ENCODE results near the gene LY6G6D. TPM values are rescaled to one million over a fixed set of nuclear protein-coding genes. Genes with fewer than 3 reads are reported as not detected.

The LY6G6D gene
- total RNA-seq, 4 donors from 2014 or later = not detected

- DNase-seq (ENCODE audit: low spot score in 2 of 2) = no peak
- H3K4me1 ChIP-seq = peaks cover 0 to 23% (median 11%) of the 10 kb centered on the region in 4 donors
- no peaks in the 10 kb centered on the region for H3K9me3 ChIP-seq
- no peak within 1 kb of the TSS for H3K27ac ChIP-seq
- WGBS, 2 donors = 64 to 75% methylated on average over 36 to 46 of the region's 46 CpGs
- TF ChIP-seq POLR2A (IDR thresholded peaks at IDR 0.05) (no peak), EP300 (IDR thresholded peaks at IDR 0.05) (no peak), CTCF (IDR thresholded peaks at IDR 0.05) (no peak)
- H3K36me3 ChIP-seq = peaks cover 0 to 31% (median 0%) of the 10 kb centered on the region in 3 donors
- no peaks in the 10 kb centered on the region for H3K27me3 ChIP-seq
- H3K4me3 ChIP-seq = no peak within 1 kb of the TSS
Measured at GRCh38 chr6:31723245-31723979, 8.3 kb downstream of the LY6G6D start, which contains the start of gene MPIG6B. Gene MPIG6B, plus strand, starts transcription at chr6:31723373. Its CDS starts 11 bp downstream, at chr6:31723384.

- no peak overlapping the region for H3K4me3 ChIP-seq
- no peaks in the 10 kb centered on the region for H3K27me3 ChIP-seq
- H3K4me1 ChIP-seq = peaks cover 0 to 30% (median 16%) of the 10 kb centered on the region in 4 donors
- H3K27ac ChIP-seq = no peak overlapping the region
- WGBS, 2 donors = 71 to 80% methylated on average over 25 of the region's 25 CpGs
- no peak for TF ChIP-seq POLR2A (IDR thresholded peaks at IDR 0.05)
- no peak for TF ChIP-seq EP300 (IDR thresholded peaks at IDR 0.05)
- TF ChIP-seq CTCF (IDR thresholded peaks at IDR 0.05) = no peak
- peaks cover 0 to 31% (median 0%) of the 10 kb centered on the region in 3 donors for H3K36me3 ChIP-seq
- no peaks in the 10 kb centered on the region for H3K9me3 ChIP-seq
- DNase-seq (ENCODE audit: low spot score in 2 of 2) = no peak
Measured at GRCh38 chr6:31723980-31724691, 9.0 kb downstream of the LY6G6D start.

GRCh38 chr6:31725502-31726350 is 10.6 kb downstream of the LY6G6D start:
- H3K4me1 ChIP-seq = peaks cover 0 to 36% (median 16%) of the 10 kb centered on the region in 4 donors
- no peak for DNase-seq (ENCODE audit: low spot score in 2 of 2)
- 81 to 82% methylated on average over 12 of the region's 12 CpGs for WGBS, 2 donors
- peaks cover 0 to 33% (median 0%) of the 10 kb centered on the region in 3 donors for H3K36me3 ChIP-seq
- no peaks in the 10 kb centered on the region for H3K27me3 ChIP-seq
- no peak for TF ChIP-seq POLR2A (IDR thresholded peaks at IDR 0.05)
- TF ChIP-seq CTCF (IDR thresholded peaks at IDR 0.05) = no peak
- TF ChIP-seq EP300 (IDR thresholded peaks at IDR 0.05) = no peak
- no peaks in the 10 kb centered on the region for H3K9me3 ChIP-seq
- H3K27ac ChIP-seq = peak overlapping the region in 1 of 4 donors; percentile 100
- no peak overlapping the region for H3K4me3 ChIP-seq

- no peaks in the 10 kb centered on the region for H3K27me3 ChIP-seq
- peaks cover 0 to 43% (median 16%) of the 10 kb centered on the region in 4 donors for H3K4me1 ChIP-seq
- 57 to 72% methylated on average over 7 of the region's 7 CpGs for WGBS, 2 donors
- peak overlapping the region; percentile 92 to 100 (median 98) for H3K27ac ChIP-seq
- no peak for DNase-seq (ENCODE audit: low spot score in 2 of 2)
- no peak for TF ChIP-seq EP300 (IDR thresholded peaks at IDR 0.05)
- TF ChIP-seq POLR2A (IDR thresholded peaks at IDR 0.05) = peak in 1 of 2 donors; percentile 20
- H3K4me3 ChIP-seq = no peak overlapping the region
- peaks cover 0 to 48% (median 0%) of the 10 kb centered on the region in 3 donors for H3K36me3 ChIP-seq
- no peaks in the 10 kb centered on the region for H3K9me3 ChIP-seq
Measured at GRCh38 chr6:31727034-31727716, 12.0 kb downstream of the LY6G6D start.

Measured in tibial nerve (tissue), 4 donors.